ENCODE data around the gene EIF5.

EIF5 gene

DNA sequence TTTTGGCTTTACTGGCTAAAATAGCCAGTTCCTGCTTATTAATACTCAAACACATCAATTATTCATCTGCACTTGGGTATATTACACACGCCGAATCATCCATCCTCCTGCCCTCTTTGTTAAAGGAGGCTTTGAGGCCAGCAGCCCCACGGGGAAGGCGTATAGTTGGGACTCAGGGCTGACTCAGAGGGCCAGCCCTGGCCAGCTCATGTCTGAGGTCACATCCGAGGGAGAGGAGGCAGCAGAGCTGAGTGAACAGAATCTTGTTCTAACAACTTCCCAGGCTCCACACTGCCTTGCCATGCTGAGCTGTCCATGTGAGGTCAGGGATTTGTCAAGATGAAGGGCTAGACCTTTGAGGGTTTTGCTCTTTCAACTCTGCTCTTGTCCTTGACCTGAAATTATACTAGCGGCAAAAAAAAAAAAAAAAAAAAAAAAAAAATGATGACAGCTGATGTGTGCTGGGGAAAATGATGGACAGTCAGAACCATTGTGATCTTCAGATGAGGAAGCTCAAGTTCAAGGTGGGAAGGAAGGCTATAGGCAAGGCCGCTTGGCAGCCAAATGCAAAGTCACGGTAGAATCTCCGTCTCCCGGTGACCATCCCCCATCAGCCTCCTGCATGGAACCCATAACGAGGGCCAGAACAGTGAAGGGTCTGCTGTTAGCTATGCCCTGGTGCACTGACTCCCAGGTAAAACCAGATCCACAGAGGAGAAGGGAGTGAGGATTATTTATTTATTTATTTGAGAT, 38.7 kb downstream of the EIF5 start:
- DNase-seq, result peak; percentile 60

DNA sequence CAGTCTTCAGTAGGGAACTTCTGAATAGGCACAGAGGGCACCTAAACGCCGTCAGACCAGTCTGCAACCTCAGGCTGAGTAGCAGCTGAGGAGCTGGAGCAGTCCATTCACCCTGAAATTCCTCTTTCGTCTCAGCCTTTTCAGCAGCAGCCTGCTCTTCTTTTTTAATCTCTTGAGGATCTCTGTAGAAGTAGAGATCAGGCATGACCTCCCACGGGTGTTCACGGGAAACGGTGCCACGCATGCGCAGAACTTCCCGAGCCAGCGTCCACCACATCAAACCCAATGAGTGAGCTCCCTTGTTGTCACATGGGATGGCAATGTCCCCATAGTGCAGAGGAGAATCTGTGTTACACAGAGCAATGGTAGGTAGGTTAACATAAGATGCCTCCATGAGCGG, 40.1 kb downstream of the EIF5 start:
- no peak for DNase-seq

DNA sequence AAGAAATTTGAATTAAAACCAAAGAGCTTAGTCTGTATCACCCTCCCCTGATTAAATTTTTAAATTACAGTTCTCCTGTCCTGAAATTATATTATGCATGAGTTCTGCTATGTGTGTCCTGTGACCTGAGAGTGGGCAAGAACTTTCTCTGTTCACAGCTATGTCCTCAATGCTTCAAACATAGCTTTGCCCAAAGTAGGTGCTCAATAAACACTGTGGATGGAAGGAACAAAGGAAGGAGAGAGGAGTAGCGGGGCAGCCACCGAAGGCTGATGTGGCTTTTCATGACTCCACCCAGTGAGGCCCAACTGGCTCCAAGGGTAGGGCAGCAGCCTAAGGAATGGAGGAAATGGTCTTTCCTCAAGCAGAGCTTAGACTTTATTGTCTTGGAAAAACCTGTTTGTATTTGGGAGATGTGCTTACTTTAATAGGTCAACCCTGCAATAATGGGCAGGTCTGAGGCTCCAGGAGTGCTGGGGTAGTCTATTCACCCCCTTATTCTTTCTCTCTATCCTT, 43.5 kb downstream of the EIF5 start:
- DNase-seq, result no peak

DNA sequence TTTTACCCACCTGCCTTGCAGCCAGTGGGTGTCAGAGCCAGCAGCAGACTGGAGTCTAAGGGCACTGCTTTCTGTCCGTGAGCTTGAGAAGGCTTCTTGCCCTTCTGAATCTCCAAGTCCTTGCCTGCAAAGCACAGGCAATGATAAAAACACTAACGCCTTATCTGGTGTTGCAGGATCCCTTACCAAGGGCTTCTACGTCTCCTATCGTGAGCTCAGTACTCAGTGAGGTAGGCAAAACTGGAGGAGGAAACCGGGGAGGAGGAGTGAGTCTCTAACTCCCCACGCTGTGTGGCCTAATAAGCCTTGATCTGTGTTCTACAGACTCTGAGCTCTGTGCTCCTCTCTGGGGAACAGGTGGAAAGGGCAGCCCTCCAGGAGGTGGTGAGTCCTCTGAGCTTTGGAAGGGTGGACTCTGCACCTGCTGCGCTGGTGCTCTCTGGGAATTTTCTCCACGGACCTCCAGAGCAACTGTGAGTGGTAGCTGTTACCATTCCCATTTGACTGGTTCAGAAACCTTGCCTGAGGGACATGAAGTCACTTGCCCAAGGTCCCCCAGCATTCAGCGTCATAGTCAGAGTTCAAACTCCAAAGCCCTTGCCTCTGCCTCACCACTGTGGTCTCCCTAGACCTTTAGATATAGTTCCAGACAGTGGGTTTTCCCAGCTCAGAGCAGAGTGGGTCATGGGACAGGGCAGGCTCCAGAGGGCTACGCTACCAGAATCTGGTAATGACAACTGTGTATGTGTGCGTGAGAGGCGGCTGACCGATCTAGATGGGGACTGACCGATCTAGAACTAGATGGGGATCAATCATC, 44.2 kb downstream of the EIF5 start:
- no peak for DNase-seq

DNA sequence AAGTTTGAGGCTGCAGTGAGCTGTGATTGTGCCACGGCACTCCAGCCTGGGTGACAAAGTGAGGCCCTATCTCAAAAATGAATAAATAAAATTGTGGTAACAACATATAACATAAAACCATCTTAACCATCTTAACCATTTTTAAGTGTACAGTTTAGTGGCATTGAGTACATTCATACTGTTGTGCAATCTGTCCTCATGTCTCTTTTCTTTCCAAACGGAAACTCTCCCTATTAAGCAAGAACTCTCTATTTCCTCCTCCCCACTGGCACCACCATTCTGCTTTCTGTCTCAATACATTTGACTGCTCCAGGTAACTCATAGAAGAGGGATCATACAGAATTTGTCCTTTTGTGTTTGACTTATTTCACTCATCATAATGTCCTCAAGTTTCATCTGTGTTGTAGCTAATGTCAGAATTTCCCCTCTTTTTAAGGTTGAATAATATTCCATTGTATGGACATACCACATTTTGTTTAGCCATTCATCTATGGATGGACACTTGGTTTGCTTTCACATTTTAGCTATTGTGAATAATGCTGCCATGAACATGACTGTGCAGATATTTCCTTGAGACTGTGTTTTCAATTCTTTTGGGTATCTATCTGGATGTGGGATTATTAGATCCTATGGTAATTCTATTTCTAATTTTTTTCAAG, 46.8 kb downstream of the EIF5 start:
- DNase-seq, result no peak

DNA sequence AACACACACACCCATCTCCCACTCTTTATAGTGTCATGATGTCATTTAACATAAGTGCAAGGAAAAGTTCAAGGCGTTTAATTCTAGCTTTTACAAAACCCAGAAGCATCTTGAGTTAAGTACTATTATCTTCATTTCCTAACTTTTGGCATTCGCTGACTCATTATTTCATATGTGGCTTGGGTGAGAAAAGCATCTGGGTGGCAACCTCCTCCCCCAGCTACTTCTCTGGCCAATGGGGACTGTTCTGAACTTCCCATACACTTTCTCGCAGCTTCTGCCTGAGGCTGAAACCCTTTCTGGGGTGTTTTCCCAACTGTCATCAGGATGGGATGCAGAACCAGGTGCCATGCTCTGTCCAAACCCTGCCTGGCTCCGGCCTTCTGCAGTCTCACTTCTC, 48.3 kb downstream of the EIF5 start:
- no peak for DNase-seq

DNA sequence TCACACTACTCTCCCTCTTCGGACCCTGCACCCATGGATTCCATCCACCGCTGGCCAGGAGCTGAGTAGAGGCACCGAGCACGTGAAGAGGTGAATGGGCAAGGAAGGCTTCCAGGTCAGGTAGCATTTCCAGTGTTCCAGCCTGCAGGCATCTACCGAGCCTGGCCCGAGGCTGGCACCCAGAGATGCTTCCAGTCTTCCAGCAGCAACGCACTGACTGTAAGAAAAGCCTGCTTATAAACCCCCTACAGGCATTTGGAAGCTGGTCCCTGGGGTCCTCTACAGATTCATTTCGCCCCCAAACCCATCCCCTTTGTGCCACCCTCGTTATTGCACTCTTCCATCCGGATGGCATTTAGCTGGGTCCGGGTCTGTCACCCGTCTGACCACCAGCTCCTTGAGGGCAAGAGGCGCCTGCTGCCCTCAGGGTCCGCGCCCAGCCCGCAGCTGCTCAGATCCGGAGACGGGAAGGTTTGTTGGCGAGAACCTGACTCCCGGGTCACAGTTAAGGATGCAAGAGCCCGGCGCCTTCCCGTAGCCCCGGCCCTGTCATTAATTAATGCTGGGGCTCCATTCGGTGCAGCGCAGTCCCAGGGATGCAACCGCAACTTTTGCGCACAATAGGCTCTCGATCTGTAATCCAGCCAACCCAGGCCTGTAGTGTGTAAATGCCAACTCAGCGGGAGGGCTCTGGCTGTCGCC, 50.6 kb downstream of the EIF5 start:
- no peak for DNase-seq

DNA sequence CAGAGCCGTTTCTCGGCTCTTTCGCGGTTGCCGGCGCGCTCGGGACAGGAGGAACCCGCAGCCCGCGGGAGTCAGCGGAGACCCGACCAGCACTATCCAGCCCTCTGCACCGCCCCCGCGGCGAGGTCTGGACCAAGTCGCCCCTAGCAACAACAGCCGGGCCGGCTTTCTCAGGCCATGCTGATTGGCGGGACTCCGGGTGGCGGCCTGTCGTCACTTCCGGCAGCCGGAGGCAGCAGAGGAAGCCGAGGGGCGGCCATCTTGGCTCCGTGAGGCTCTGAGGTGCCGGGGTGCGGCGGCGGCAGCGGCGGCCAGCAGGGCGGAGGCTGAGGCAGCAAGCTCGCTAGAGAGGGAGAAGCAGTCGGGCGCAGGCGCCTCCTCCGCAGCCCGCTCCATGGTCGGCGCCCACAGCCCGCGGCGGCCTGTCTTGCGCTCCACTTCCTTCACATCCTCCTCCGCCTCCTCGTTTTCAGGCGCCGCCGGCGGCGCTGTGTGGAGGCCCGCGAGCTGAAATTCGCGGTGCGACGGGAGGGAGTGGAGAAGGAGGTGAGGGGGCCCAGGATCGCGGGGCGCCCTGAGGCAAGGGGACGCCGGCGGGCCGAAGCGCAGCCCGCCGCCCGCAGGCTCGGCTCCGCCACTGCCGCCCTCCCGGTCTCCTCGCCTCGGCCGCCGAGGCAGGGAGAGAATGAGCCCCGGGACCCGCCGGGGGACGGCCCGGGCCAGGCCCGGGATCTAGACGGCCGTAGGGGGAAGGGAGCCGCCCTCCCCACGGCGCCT, 51.3 kb downstream of the EIF5 start, which contains the start of gene MARK3:
Gene MARK3, plus strand, starts transcription at position 264 of the 777 bp plus-strand sequence. CDS start 615 bp downstream, outside the sequence.
- DNase-seq, result peak; percentile 97

DNA sequence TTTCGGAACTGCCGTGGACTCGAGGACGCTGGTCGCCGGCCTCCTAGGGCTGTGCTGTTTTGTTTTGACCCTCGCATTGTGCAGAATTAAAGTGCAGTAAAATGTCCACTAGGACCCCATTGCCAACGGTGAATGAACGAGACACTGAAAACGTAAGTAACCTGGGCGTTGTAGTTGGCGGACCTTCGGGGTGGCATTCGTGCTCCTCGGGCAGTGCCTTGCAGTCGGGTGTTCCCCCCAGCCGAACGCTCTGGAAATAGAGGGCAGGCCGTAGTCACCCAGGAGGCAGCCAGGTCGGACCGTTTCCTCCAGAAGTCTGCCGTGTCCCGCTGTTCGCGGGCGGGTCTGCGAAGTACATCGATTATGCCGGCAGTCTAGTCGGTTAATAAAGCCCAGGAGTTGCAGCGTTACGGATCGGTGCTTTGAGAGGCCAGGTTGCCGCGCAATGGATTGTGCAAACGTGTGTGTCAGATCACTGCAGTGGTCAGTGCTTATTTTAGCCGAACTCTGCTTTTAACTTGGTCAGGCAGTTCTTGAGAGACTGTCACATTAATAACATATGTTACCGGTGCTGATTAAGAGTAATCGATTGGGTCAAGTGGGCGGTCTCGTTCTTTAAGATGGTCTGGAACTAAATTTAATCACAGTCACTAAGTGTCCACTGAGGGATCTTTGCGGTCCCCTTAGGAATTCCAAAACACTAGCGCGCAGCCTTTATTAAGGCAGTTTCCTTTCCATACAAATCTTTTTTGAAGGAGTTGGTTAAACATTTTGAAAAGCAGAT, 52.1 kb downstream of the EIF5 start:
- DNase-seq, result peak; percentile 66

DNA sequence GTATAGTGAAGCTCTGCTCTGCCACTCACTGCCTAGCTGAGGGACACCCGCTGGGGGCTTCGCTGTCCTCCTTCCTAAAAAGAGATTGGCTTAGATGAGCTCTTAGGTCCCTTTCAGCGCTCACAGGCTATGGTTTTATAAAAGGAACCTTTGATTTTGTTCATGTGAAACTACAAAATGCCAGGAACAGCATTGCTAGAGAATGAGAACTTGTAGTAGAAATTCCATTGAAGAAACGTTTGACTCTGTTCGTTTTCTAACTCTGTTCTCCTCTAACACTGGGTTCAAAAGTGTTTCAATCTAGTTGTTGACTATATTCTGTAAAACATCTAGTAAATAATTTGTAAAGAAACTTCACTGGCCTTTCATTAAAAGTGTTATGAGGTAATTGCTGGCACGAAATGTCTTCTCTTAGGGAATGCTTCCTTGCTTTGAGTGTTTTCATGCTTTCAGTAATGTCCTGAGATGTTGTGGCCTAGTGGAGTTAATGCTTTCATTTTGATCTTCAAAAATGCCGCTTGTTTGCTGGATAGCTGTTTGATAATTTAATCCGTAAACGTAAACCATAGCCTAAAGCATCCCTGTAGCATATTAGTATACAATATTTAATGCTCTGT, 52.8 kb downstream of the EIF5 start:
- DNase-seq, result no peak

DNA sequence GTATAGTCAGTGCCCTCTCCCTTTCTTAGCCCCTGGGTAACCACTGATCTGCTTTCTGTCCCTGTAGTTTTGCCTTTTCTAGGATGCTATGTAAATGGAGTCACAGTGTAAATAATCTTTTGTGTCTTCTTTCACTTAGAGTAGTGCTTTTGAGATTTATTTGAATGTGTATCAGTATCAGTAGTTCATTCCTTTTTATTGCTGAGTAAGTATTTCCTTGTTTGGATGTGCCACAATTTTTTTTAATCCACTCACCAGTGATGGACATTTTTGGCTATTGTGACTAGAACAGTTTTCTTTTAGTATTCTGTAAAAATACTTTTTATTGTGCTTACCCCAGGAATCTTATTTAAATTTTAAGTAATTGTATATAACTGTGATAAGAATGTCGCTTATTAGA, 54.6 kb downstream of the EIF5 start:
- DNase-seq, result no peak

DNA sequence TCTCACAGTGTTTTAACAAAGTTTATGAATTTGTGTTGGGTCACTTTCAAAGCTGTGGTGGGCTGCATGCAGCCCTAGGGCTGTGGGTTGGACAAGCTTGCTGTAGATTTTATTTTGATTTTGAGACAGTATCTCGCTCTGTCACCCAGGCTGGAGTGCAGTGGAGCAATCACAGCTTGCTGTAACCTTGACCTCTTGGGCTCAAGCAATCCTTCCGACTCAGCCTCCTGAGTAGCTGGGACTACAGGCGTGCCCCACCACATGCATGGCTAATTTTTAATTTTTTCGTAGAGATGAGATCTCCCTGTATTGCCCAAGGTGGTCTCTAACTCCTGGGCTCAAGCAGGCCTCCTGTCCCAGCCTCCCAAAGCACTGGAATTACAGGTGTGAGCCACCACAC, 56.6 kb downstream of the EIF5 start:
- no peak for DNase-seq

DNA sequence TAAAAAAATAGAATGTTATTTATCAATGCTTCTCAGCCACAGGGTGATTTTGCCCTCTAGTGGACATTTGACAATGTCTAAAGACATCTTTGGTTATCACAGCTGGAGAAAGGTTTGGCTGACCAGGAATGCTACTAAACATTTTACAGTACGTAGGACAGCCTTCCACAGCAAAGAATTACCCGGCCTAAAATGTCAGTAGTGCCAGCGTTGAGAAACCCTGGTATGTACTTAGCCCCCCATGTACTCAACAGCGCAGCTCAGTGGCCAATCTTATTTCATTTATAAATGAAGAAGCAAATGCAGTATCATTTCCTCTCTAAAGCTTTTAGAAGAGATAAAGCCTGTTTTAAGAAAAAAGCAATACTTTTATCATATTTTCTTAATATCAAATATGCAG, 57.0 kb downstream of the EIF5 start:
- no peak for DNase-seq

DNA sequence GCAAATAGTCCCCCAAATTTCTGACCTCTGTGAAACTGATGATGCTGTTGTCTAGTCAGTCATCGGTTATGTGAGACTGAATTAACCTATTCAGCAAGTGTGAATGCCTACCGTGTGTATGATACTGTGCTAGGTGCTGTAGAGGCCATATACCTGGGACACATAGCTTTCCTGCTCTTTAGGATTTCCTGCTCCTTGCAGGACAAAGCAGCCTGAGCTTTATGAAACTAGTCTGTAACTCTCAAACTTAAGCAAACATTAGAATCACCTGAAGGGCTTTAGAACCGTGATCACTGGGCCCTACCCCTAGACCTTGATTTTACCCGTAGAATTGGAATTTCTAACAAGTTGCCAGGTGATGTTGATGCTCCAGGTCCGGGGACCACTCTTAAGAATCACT, 58.1 kb downstream of the EIF5 start:
- DNase-seq, result no peak

DNA sequence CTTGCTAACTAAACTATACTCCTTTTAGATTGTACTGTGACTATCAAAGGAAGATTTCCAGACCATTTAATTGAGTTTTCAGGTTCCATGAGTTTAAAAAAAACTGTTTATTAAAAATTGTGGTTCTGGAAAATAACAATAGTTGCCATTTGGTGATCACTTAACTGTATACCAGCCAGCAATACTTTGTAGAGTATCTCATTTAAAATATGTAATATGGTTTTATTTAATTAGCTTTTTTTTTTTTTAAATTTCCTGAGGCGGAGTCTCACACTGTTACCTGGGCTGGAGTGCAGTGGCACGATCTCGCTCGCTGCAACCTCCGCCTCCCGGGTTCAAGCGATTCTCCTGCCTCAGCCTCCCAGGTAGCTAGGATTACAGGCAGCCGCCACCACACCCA, 58.5 kb downstream of the EIF5 start:
- no peak for DNase-seq

DNA sequence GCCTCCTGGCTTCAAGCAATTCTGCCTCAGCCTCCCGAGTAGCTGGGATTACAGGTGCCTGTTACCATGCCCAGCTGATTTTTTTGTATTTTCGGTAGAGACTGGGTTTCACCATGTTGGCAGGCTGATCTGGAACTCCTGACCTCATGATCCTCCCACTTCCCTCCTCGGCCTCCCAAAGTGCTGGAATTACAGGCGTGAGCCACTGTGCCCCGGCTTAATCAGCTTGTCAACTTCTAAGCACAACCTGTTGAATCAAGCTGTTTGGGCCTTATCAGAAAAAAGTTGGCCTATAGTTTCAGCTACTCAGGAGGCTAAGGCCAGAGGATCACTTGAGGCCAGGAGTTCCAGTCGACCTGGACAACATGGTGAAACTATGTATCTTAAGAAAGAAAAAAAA, 59.0 kb downstream of the EIF5 start:
- no peak for DNase-seq

DNA sequence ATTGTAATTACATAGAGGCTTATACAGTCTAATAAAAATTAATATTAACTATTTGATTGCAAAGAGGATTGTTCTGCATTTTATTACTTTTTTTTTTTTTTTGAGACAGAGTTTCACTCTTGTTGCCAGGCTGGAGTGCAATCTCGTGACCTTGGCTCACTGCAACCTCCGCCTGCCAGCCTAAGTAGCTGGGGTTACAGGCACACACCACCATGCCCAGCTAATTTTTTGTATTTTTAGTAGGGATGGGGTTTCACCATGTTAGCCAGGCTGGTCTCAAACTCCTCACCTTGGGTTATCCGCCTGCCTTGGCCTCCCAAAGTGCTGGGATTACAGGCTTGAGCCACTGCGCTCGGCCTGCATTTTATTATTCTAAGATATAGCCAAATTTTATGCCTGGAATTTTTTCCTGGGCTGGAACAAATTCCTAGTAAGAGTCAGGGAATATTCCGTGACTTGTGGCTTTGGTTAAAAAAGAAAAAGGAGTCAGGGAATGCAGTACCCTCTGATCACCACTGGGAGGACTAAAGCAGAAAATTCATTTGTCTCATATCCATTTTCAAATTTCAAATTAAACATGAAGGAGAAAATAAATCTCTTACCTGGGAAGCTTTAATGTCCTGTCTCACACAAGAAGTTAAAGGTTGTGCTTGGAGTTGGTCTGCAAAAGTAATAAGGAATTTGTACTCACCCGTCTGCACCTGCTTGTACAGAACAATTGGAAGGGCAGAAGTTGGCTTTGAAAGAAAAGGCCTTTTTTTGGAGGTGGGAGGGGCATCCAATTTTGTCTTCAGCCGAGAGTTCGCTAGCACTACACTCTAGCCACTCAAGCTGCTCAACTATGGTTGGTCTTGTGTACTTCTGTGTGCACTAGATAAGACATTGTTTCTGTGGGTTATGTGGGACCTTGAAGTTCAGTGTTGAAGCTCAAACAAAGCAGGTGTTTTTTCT, 59.9 kb downstream of the EIF5 start:
- no peak for DNase-seq
